ENCODE data around the gene COQ9.

The COQ9 gene

GRCh38 chr16:57485091-57485915 is 38.0 kb downstream of the COQ9 start:
- no peak for DNase-seq (ENCODE audit: low spot score)

- DNase-seq (ENCODE audit: low spot score), result peak; percentile 60
Measured at GRCh38 chr16:57485916-57486857, 38.9 kb downstream of the COQ9 start, which contains the start of gene DOK4. TSS of gene DOK4 (minus strand) at chr16:57486493. CDS start at chr16:57479507, 6,986 bp downstream.

- no peak for DNase-seq (ENCODE audit: low spot score)
Measured at GRCh38 chr16:57486858-57487834, 39.9 kb downstream of the COQ9 start.

GRCh38 chr16:57489229-57489628 is 42.0 kb downstream of the COQ9 start:
- no peak for DNase-seq (ENCODE audit: low spot score)

GRCh38 chr16:57493767-57494166 is 46.5 kb downstream of the COQ9 start:
- no peak for DNase-seq (ENCODE audit: low spot score)

GRCh38 chr16:57497121-57497520 is 49.8 kb downstream of the COQ9 start:
- peak; percentile 85 for DNase-seq (ENCODE audit: low spot score)

- no peak for DNase-seq (ENCODE audit: low spot score)
Measured at GRCh38 chr16:57498031-57498430, 50.8 kb downstream of the COQ9 start.

- peak; percentile 43 for DNase-seq (ENCODE audit: low spot score)
Measured at GRCh38 chr16:57499941-57500340, 52.7 kb downstream of the COQ9 start.

- DNase-seq (ENCODE audit: low spot score), result peak; percentile 99
Measured at GRCh38 chr16:57500578-57501111, 53.4 kb downstream of the COQ9 start.

GRCh38 chr16:57501492-57501891 is 54.2 kb downstream of the COQ9 start:
- peak; percentile 58 for DNase-seq (ENCODE audit: low spot score)

GRCh38 chr16:57502048-57502775 is 54.9 kb downstream of the COQ9 start:
- DNase-seq (ENCODE audit: low spot score), result no peak

- no peak for DNase-seq (ENCODE audit: low spot score)
Measured at GRCh38 chr16:57503366-57503765, 56.1 kb downstream of the COQ9 start.

GRCh38 chr16:57504001-57504400 is 56.7 kb downstream of the COQ9 start:
- DNase-seq (ENCODE audit: low spot score), result no peak

GRCh38 chr16:57504491-57504890 is 57.2 kb downstream of the COQ9 start:
- no peak for DNase-seq (ENCODE audit: low spot score)

GRCh38 chr16:57505169-57505568 is 57.9 kb downstream of the COQ9 start:
- DNase-seq (ENCODE audit: low spot score), result no peak

GRCh38 chr16:57507136-57508034 is 60.1 kb downstream of the COQ9 start:
- peak; percentile 81 for DNase-seq (ENCODE audit: low spot score)

GRCh38 chr16:57508035-57508425 is 60.8 kb downstream of the COQ9 start:
- peak; percentile 77 for DNase-seq (ENCODE audit: low spot score)

GRCh38 chr16:57509231-57509923 is 62.1 kb downstream of the COQ9 start:
- peak; percentile 73 for DNase-seq (ENCODE audit: low spot score)

Data from SK-N-DZ (cell line).